NCI-H526 (cell line): ENCODE measurements around the gene TYW1B.
"Not testable (repeated sequence)": the region's sequence is repeated elsewhere in the genome, so short reads cannot be mapped to it uniquely, and the experiment has no call there.

ENCODE experiments used
- DNase-seq, 2 experiments: peaks; one replicate each; lab custom pipeline; 2025; lab: John Stamatoyannopoulos, UW

Gene TYW1B

DNA sequence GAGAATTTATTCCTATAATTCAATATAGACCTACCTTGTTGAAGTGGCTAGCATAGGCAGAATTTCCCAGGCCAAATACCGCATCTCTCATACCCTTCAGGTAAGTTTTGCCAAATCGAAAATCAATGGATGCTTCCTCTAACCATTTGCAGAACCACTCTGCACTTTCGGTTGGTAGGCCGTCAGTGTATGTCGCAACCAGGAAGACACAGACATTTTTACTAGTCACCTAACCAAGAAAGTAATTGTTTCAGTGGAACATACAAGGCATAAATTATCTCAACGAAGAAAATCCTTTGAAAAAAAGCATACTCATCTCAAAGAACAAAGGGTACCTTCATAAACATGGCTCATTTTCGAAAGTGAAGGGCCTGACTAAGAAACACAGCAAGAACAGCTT is 17.6 kb downstream of the TYW1B start:
- not testable (repeated sequence) for DNase-seq

DNA sequence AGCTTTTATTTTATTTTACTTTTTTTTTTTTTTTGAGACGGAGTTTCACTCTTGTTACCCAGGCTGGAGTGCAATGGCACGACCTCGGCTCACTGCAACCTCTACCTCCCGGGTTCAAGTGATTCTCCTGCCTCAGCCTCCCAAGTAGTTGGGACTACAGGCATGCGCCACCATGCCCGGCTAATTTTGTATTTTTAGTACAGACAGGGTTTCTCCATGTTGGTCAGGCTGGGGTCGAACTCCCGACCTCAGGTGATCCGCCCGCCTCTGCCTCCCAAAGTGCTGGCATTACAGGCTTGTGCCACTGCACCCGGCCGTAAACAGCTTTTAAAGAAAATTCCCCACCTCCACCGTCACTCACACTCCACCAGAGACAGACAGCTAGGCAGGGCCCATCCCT is 19.5 kb downstream of the TYW1B start:
- DNase-seq: not testable (repeated sequence)

DNA sequence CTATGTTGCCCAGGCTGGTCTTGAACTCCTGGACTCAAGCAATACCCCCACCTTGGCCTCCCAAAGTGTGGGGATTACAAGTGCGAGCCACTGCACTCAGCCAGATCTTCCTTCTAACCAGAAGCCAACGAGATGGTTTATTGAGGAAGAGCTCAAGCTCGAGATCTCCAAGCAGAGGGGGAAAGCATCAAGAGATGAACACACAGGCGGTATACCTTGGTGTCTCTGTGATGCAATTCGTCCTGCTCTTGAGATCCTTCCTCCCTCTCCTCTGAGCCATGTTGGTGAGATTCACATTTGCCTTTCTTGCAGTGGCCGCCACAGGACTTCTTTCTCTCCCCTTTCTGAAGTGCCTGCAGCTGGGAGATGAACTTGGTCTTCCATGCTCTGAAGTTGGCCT is 21.1 kb downstream of the TYW1B start:
- DNase-seq: not testable (repeated sequence)

DNA sequence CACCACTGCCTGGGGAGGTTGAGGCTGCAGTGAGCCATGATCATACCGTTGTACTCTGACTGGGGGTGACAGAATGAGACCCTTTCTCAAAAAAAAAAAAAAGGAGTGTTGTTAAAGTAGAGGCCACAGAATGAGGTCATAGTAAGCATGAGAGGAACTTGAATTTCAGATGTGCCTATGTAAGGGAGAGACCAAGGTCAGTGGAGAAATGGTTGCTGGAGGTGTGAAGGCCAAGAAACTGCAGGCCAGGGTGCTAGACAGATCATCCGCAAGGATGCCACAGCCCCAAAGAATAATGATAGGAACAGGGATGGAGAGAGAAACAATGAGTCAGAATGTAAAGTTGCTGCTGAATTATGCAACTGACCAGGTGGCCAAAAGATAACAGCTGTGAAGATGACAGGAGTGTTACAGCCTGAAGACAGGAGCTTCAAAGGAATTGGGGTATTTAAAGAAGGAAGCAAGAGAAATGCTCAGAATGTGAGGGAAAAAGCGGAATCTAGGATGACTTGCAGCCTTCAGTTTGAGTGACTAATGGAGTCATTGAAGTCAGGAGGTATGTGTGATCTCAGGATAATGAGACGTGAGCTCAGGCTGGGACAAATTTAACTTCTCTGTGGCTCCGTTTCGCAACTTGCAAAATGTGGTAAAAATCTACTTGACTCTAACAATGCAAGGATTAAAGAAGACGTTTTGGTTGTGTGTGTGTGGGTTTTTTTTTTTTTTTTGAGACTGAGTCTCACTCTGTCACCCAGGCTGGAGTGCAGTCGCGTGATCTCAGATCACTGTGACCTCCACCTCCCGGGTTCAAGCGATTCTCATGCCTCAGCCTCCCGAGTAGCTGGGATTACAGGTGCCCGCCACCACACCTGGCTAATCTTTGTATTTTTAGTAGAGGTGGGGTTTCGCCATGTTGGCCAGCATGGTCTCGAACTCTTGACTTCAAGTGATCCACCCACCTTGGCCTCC is 22.2 kb downstream of the TYW1B start:
- no peak for DNase-seq

DNA sequence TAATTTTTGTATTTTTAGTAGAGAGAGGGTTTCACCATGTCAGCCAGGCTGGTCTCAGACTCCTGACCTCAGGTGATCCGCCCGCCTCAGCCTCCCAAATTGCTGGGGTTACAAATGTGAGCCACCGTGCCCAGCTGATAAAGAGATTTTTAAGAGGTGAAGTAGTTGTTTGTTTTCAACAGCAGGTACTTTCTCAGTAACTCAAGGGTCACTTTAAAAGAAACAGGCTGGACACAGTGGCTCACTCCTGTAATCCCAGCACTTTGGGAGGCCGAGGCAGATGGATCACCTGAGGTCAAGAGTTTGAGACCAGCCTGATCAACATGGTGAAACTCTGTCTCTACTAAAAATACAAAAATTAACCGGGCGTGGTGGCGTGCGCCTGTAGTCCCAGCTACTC is 24.2 kb downstream of the TYW1B start:
- DNase-seq: not testable (repeated sequence)

DNA sequence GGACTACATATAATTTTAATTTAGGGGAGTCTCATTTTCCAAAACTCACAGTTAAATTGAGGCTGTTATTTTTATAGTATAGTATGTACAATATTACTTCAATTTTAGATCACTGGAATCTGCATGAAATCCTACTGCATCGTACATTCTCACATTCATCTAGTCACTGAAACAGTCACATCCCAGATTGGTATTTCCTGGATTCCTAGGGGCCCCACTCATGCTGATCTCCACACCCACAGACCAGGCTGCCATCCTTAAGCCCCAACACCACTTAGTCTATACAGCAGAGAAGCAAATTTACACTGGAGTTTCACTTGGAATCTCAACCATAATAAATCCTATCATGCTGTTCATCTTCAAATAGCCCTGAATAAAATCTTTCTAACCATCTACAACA is 26.4 kb downstream of the TYW1B start:
- DNase-seq: not testable (repeated sequence)

DNA sequence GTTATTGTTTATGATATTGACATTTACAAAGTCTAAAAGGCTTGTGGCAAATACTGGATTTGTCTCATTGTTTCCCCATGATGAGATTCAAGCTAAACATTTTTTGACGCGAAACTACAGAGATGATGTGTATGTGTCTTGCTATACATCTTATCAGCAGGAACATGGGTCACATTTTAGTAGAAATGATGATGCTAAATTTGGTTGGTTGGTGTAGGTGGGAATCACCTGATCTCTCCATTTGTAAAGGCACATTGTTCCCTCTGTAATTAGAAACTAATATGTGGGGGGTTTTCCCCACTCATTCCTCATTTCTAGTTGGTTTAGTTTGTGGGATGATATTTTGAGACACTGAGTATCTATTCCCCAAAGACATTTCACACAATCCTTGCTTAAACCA is 32.6 kb downstream of the TYW1B start:
- not testable (repeated sequence) for DNase-seq

DNA sequence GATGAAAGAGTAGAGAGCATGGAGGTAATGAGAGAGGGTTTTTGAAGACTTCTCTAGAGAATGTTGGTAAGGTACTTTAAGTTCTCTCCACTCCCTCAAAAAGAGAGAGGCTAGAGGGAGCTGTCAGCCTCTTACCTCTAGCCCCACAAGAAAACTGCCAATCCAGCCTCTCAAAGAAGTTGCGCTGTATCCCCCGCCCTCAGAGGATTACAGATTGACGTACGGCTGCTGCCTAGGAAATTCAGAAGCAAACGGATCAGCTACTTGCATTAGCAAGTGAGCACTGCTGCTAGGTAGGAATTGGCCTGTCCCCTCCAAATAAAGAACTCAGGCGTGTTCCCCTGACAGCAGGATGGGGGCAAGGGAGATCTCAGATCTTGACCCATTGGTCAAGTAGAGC is 34.2 kb downstream of the TYW1B start:
- no peak for DNase-seq

DNA sequence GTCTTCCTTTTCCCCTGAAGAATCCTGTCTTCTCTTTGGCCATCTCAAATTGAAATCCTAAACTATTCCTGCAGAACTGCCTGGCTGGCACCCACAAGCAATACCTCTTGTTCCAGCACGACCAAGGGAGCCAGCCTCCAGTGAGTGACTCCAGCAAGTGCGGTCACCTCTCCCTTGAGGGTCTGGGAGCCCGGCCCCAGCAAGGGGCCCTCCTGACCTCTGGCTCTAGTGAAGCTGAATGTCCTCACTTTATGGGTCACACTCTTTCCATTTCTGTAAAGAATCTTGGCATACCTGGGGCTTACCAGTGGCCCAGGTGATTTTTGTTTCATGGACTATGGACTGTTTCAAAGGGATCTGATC is 37.3 kb downstream of the TYW1B start:
- not testable (repeated sequence) for DNase-seq

DNA sequence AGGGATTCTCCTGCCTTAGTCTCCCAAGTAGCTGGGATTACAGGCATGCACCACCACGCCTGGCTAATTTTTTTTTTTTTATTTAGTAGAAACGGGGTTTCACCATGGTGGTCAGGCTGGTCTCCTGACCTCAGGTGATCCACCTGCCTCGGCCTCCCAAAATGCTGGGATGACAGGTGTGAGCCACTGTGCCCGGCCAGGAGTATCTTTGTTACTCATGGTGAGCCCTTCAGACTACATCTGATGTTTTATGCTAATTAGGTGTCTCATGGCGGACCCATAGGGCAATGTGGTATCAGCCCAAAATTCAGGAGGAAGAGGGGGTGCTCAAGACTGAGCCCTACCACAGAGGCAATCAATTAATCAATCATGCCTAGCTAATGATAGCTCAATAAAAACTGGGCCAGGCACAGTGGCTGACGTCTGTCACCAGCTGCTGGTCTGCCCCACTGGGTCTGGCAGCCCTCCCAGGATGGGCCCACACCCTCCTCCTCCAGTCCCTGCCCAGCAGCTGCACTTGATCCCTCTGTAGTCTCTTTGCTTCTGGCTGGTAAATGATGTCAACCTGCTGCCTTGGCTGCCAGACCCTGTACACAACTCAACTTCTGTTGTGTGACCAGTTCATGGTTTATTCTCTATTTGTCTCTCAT is 37.8 kb downstream of the TYW1B start:
- DNase-seq: not testable (repeated sequence)

DNA sequence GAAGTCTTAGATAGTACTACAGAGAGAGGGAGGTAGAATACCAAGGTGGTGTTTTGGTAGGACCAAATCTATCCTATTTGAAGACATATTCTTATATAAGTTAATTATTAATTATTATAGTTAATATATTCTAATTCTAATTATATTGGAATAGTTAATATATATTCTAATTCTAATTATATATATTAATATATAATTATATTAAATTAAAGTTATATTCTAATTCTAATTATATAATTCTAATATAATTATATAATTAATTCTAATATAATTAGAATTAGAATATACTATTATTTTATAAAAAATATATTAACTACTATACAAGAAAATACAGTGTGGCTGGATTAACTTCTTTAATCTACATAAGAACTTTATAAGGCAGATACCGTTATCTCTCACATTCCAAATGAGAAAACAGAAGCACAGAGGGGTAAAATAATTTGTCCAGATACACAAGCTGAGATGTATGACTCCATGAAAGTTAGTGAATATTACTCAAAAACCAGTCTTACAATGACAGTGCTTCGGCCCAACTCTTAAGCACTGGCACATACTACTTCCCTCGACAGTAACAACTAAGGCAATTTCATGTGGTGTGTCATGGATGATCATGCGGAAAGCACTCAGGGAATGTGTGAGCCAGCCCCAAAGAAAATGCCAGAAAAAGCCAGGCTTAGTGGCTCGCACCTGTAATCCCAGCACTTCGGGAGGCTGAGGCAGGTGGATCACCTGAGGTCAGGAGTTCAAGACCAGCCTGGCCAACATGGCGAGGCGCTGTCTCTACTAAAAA is 42.6 kb downstream of the TYW1B start:
- DNase-seq: no peak

DNA sequence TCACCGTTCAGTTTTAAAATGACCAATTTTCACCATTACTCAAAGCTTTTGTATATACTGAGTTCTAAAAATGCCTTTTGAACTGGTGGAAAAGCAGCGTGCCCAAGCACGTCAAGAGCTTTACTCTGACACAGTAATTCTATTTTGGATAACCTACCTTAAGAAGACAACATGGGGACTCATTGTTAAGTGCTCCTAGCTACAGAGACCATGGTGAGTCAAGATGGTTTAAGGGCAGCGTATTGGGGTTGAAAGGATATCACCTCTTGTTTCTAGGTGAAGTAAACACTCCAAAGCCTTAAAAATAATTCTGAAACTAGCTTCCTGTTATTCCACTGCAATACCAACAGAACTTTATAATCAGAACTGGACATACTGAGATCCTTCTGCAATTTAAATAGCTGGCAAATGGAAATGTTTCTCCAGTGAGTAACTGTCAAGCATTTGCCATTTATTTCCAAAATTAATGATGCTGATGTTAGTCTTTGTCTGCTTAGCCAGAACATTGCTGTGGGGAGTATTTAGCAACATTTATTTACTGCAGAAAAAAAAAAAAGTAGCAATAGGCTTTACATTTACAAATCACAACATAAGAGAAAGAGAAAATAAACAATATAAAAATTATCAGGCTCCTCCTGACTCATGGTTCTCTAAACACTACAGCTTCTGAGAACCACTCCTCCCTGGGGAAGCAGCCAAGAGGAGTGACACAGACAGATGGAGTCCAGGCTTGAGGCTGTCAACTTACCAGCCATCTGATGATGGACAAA is 44.2 kb downstream of the TYW1B start:
- DNase-seq: not testable (repeated sequence)

DNA sequence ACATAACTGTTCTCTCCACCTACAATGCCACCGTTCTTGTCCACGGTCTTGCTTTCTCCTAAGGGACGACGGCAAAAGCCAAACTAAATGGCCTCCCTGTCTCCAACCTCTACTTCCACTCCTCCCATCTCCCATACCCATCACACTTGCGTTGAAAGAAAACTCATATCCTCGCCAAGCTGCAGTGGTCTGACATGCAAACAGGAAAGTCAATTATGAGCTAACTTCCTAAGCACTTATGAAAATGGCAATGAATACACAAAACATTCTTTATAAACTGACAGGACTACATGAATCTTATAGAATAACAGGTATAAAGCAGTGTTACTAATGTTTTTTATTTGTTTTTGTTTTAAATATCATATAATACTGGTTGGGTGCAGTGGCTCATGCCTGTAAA is 46.4 kb downstream of the TYW1B start:
- no peak for DNase-seq

DNA sequence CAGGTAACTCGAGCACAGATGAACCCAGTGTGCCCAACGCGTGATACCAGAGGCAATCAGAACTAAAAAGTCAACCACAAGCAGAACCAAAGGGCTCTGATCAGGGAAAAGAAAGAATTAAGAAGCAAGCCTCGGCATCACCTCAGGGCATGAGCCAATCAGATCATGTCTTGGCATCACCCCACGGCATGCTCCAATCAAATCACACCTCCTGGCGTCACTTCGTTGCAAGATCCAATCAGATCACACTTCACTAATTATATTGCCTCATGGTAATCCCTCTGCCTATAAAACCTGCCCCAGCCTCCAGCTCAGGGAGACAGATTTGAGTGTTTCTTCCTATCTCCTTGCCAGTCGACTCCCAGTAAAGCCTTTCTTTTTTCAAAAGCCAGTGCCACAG is 46.8 kb downstream of the TYW1B start:
- no peak for DNase-seq

DNA sequence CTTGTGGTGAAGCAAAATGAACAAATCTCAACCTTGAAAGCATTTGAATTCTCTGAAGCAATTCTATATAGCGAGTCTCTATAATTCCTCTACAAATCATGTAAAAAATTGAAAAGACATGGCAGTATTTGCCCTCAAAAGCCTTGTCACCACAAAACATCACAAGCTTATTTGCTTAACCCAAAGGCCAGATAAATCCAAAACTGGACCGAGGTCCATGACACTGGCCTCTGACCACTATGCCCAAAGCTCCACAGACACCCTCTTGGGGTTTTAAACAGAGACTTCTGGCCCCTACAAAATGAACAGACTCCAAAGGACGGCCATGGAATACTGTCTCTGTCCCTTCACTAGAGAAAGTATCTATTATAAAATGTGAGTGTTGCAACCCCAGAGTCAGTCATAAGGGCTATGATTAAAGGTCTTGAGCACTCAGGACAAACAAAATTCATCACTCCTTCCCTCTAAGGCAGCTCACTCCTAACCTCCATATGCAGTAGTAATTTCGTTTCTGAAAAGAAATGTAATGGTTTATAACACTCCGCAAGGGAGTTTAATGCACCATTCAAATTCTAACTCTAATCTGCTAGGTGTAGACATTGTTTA is 47.6 kb downstream of the TYW1B start:
- not testable (repeated sequence) for DNase-seq

DNA sequence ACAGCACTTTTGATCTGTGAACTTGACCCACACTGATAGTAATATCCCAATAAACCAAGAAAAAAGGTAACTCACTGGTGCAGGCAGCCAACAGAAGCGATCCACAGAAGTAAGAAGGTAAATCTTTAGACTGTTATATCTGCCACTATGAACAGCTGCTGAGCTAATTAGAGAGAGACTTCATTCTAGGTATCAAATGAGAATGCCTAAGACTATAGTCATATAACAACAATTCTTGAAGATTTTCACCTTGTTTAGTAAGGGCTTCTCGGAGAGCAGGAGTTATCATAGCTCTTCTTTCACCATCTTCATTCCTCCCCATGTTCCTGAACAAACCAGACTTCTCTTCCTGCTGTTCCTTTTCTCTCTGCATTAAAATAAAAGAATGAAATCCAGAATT is 50.8 kb downstream of the TYW1B start:
- DNase-seq: not testable (repeated sequence)

DNA sequence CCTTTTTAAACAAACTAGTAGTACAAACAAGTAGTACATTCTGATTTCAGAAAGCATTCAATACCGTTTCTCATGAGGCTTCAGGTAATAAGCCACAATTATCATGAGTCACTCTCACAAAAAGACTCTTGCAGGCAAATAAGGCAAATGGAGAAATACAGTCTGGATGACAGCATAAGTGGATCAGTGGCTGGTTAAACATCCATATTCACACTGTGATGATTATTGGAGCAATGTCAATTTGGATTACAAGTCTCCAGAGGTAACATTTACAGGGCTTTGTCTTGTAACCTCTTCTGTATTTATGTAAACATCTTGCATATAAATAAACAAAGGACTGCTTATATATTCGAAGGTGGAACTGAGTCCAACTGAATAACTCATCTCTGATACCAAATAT is 55.4 kb downstream of the TYW1B start:
- DNase-seq: not testable (repeated sequence)

DNA sequence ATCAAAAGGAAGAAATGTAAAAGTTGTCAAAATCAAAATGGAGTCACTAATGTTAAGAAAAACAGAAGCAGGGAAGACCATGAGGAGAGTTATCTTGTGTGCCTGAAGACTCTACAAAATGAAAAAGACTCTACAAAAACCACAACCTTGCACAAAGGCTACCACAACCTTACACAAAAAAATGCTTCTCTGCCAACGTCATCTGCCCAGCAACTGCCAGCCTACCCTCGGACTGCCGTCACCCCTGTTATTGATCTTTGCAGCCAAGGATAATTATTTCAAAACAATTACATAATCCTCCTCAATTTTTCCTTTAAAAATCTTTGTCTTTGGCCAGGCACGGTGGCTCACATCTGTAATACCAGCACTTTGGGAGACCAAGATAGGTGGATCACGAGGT is 61.0 kb downstream of the TYW1B start:
- DNase-seq: not testable (repeated sequence)

DNA sequence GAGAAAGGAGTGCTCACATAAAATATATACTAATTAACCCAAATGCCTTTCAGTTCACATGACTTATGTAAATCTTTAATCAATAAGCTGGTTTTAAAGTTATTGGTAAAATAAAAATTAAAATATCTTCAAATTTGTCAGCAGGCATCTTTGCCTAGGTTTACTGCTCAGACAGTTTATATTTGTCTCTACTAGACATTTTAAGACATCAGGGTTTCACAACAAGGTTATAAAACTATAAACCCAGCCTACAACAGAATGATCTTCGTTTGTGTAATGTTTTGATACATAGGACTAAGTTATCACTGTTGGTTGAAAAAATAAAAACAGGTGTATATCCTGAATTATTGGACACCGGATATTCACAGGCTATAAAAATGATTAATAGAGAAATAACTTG is 67.4 kb downstream of the TYW1B start:
- DNase-seq: no peak

DNA sequence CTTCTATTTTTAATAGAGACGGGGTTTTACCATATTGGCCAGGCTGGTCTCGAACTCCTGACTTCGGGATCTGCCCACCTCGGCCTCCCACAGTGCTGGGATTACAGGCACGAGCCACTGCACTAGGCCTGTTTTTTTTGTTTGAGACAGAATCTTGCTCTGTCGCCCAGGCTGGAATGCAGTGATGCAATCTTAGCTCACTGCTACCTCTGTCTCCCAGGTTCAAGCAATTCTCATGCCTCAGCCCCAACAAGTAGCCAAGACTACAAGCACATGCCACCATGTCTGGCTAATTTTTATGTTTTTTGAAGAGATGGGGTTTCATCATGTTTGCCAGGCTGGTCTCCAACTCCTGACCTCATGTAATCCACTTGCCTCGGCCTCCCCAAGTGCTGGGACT is 73.7 kb downstream of the TYW1B start:
- DNase-seq: no peak

DNA sequence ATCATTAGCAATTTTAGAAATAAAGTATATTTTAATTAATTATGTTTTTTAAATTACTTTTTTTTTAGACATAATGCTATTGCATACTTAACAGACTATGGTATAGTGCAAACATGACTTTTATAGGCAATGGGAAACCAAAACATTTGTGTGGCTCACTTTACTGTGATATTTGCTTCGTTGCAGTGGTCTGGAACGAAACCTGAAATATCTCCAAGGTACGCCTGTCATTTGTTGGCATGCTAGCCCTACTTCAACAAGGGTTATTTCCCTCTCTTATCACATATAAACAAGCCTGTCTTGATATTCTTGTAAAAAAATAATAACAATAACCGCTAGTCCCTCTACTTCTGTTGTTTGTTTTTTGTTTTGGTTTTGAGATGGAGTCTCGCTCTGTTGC is 74.2 kb downstream of the TYW1B start:
- no peak for DNase-seq
